Measurements from ENCODE around the gene CLSTN2. TPM values are rescaled to one million over a fixed set of nuclear protein-coding genes. Genes with fewer than 3 reads are reported as not detected.

Gene CLSTN2
- total and polyA plus RNA-seq, 10 donors = 0.02 to 0.22 (median 0.13) TPM; not detected in 1

DNA sequence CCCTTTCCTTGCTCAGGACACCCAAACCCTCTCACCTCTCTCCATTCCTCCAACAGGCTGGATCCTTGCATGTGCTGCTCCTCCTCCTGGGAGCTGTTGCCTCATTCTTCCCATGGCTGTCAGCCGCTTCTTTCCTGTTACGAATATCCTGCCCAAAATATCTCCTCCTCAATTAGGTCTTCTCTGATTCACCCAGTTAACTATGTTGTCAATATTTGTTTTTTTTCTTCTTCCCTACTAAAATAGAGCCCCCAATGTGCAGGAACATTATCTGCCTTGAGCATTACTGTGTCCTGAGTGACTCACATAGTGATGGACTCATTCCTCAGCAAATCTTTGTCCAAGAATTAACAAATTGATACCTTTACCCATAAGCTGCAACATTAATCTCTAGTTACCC is 357.2 kb downstream of the CLSTN2 start:
- DNase-seq = no peak
- no peak for TF ChIP-seq POLR2A (IDR thresholded peaks at IDR 0.05)
- TF ChIP-seq POLR2AphosphoS5 (IDR thresholded peaks at IDR 0.05) = no peak
- TF ChIP-seq, protein P1, sequence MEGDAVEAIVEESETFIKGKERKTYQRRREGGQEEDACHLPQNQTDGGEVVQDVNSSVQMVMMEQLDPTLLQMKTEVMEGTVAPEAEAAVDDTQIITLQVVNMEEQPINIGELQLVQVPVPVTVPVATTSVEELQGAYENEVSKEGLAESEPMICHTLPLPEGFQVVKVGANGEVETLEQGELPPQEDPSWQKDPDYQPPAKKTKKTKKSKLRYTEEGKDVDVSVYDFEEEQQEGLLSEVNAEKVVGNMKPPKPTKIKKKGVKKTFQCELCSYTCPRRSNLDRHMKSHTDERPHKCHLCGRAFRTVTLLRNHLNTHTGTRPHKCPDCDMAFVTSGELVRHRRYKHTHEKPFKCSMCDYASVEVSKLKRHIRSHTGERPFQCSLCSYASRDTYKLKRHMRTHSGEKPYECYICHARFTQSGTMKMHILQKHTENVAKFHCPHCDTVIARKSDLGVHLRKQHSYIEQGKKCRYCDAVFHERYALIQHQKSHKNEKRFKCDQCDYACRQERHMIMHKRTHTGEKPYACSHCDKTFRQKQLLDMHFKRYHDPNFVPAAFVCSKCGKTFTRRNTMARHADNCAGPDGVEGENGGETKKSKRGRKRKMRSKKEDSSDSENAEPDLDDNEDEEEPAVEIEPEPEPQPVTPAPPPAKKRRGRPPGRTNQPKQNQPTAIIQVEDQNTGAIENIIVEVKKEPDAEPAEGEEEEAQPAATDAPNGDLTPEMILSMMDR (IDR thresholded peaks at IDR 0.05 in 8 of 11, conservative IDR thresholded peaks at IDR 0.05 in 3 of 11) = no peak
- 78 to 93% (median 90%) methylated on average over 2 of the region's 2 CpGs for WGBS, 5 donors
- Histone ChIP-seq H3K9me3 (no peaks in the 10 kb centered on the region), H3K27me3 (replicated peaks in 1 of 7) (no peaks in the 10 kb centered on the region), H3K4me1 (no peaks in the 10 kb centered on the region), H3K27ac (no peak overlapping the region), H3K4me3 (no peak overlapping the region), H3K36me3 (no peaks in the 10 kb centered on the region)
- intact Hi-C loops (cut with DNase I; ENCODE audit: low total_unique reads) = no loop called here

DNA sequence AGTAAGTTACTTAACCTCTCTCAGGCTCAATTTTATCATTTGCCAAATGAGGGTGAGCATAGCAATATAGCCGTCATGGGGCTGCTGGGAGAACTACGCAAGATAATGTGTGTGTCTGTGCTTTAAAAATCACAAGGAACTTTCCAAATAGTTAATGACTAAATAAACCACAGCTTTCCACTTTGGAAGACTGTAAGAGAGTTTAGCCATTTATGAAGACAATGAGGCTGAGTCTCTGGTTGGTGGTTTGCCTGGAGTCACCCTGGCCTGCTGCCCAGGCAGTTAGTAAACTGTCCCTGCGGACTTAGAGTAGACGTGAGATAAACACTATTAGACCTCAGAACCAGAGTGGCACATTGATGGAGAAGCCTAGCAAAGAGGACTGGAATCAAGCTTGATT is 357.7 kb downstream of the CLSTN2 start:
- H3K27ac ChIP-seq = no peak overlapping the region
- WGBS, 5 donors = 73 to 88% (median 86%) methylated on average over 4 of the region's 4 CpGs
- no peaks in the 10 kb centered on the region for H3K27me3 ChIP-seq (replicated peaks in 1 of 7)
- TF ChIP-seq, protein P1 (IDR thresholded peaks at IDR 0.05 in 8 of 11, conservative IDR thresholded peaks at IDR 0.05 in 3 of 11) = no peak
- TF ChIP-seq POLR2AphosphoS5 (IDR thresholded peaks at IDR 0.05) = no peak
- no peak for TF ChIP-seq POLR2A (IDR thresholded peaks at IDR 0.05)
- H3K4me1 ChIP-seq = no peaks in the 10 kb centered on the region
- H3K9me3 ChIP-seq = no peaks in the 10 kb centered on the region
- no peak for DNase-seq
- intact Hi-C loops (cut with DNase I; ENCODE audit: low total_unique reads) = no loop called here
- H3K36me3 ChIP-seq = no peaks in the 10 kb centered on the region
- no peak overlapping the region for H3K4me3 ChIP-seq

DNA sequence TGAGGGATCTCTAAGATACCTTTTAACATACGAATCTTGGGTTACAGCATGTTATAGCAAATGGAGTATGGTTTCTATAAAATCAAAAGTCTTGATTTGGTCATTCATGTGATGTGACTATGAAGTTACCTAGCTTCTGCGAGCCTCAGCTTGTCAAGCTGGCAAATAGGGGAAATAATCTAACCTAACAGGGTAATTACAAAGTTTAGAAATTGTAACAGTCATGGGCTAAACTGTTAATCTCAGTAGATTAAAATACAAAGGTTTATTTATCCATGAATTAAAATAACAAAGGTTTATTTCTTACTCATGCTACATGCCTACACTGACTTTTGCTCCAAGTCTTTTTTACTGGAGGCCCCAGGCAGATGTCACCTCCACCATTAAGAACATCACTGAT is 359.1 kb downstream of the CLSTN2 start:
- H3K27ac ChIP-seq = no peak overlapping the region
- no peaks in the 10 kb centered on the region for H3K27me3 ChIP-seq (replicated peaks in 1 of 7)
- H3K4me1 ChIP-seq = no peaks in the 10 kb centered on the region
- no peak overlapping the region for H3K4me3 ChIP-seq
- H3K9me3 ChIP-seq = no peaks in the 10 kb centered on the region
- H3K36me3 ChIP-seq = no peaks in the 10 kb centered on the region
- TF ChIP-seq POLR2AphosphoS5 (IDR thresholded peaks at IDR 0.05) = no peak
- TF ChIP-seq, protein P1 (IDR thresholded peaks at IDR 0.05 in 8 of 11, conservative IDR thresholded peaks at IDR 0.05 in 3 of 11) = no peak
- TF ChIP-seq POLR2A (IDR thresholded peaks at IDR 0.05) = no peak
- DNase-seq = no peak
- intact Hi-C loops (cut with DNase I; ENCODE audit: low total_unique reads) = no loop called here
- WGBS, 5 donors = 65 to 87% (median 72%) methylated on average over 2 of the region's 2 CpGs

DNA sequence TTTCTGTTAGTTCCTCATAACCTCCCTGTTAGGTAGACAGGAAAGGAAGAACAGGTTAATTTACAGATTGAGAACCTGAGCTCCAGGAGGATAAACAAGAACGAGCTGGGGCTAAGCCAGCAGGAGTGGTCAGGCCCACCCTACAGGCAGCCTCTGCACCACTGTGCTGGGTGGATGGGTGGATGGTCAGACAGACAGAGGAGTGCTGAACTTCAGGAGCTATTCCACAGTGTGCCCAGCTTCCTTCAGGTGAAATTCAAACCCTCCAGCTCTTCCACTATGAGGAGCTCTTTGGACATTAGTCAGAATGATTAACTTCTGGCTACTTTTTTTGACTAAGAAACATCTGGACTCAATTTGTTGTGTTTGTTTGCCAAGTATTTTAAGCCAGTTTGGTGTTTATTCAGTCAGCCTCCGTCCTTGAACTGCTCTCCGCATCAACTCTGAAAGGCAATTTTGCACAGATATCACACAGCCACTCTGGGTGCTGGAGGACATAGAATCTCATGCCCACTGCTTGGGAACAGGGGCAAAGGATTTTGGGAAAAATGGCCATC is 361.9 kb downstream of the CLSTN2 start:
- DNase-seq = no peak
- intact Hi-C loops (cut with DNase I; ENCODE audit: low total_unique reads) = no loop called here
- Histone ChIP-seq H3K27me3 (replicated peaks in 1 of 7) (no peaks in the 10 kb centered on the region), H3K4me1 (no peaks in the 10 kb centered on the region), H3K9me3 (no peaks in the 10 kb centered on the region), H3K36me3 (no peaks in the 10 kb centered on the region), H3K27ac (no peak overlapping the region), H3K4me3 (no peak overlapping the region)
- TF ChIP-seq POLR2AphosphoS5 (IDR thresholded peaks at IDR 0.05) (no peak), POLR2A (IDR thresholded peaks at IDR 0.05) (no peak)
- TF ChIP-seq, protein P1 (IDR thresholded peaks at IDR 0.05 in 8 of 11, conservative IDR thresholded peaks at IDR 0.05 in 3 of 11) = no peak
- WGBS, 5 donors = 66 to 80% (median 71%) methylated on average over 3 of the region's 3 CpGs
